CD4-positive, CD25-positive, alpha-beta regulatory T cell (primary cell): ENCODE measurements around the gene MGAT5. TPM values are rescaled to one million over a fixed set of nuclear protein-coding genes. Genes with fewer than 3 reads are reported as not detected.

Experiments used
- ATAC-seq, 2 donors: fragments of 150-1000 bp; cut with Tn5 transposase; one replicate each; pipeline ENCODE4 v1.10.0; 2021; ENCODE audit warnings: low read depth in 2 of 2, moderate number of reproducible peaks in 2 of 2, moderate library complexity in 1 of 2
- DNase-seq, 3 donors: peaks; one replicate each; pipeline versions ENCODE4 v3.0.0 to v3.0.0-alpha.2; 2012 to 2022; ENCODE audit warnings: mixed read lengths in 1 of 3
- H3K27ac ChIP-seq: one replicate; pipeline ENCODE4 v1.7.0; 2013; ENCODE audit warnings: mild to moderate bottlenecking, low read length; ENCODE audit not compliant: insufficient read depth, poor library complexity, severe bottlenecking
- H3K27me3 ChIP-seq: one replicate; pipeline ENCODE4 v1.7.0; 2013; ENCODE audit warnings: low read length; ENCODE audit not compliant: control insufficient read depth, insufficient read depth
- H3K36me3 ChIP-seq: one replicate; pipeline ENCODE4 v1.7.0; 2013; ENCODE audit warnings: mild to moderate bottlenecking, low read length, moderate library complexity; ENCODE audit not compliant: control insufficient read depth, insufficient read depth
- H3K4me1 ChIP-seq: 2 replicates; pipeline ENCODE4 v1.7.0; 2013; ENCODE audit warnings: mild to moderate bottlenecking, low read length; ENCODE audit not compliant: insufficient read depth, control insufficient read depth, poor library complexity, severe bottlenecking
- H3K4me3 ChIP-seq: one replicate; pipeline ENCODE4 v1.7.0; 2013; ENCODE audit warnings: low read depth, mild to moderate bottlenecking, low read length, moderate library complexity
- H3K9me3 ChIP-seq, 2 experiments: 1 replicate in 1 of 2; 2 replicates in 1 of 2; pipeline ENCODE4 v1.7.0; 2013; ENCODE audit warnings: low read length in 2 of 2, mild to moderate bottlenecking in 1 of 2, moderate library complexity in 1 of 2; ENCODE audit not compliant: control insufficient read depth in 2 of 2
- H3K27ac Mint-ChIP-seq, 3 donors: one replicate each; pipeline ENCODE4 v1.8.0; 2020 to 2022; ENCODE audit warnings: mild to moderate bottlenecking in 3 of 3, mixed read lengths in 3 of 3, moderate library complexity in 2 of 3
- H3K27me3 Mint-ChIP-seq: one replicate; pipeline ENCODE4 v1.8.0; 2022; ENCODE audit warnings: mild to moderate bottlenecking, mixed read lengths
- H3K36me3 Mint-ChIP-seq: one replicate; pipeline ENCODE4 v1.8.0; 2020; ENCODE audit warnings: mixed read lengths
- H3K4me1 Mint-ChIP-seq, 4 donors: one replicate each; pipeline ENCODE4 v1.8.0; 2020 to 2022; ENCODE audit warnings: mixed read lengths in 4 of 4, mild to moderate bottlenecking in 1 of 4
- H3K4me3 Mint-ChIP-seq, 4 donors: one replicate each; pipeline ENCODE4 v1.8.0; 2020 to 2022; ENCODE audit warnings: mild to moderate bottlenecking in 4 of 4, mixed read lengths in 4 of 4, moderate library complexity in 3 of 4
- H3K9me3 Mint-ChIP-seq, 7 donors: one replicate each; pipeline ENCODE4 v1.8.0; 2020 to 2022; ENCODE audit warnings: mixed read lengths in 7 of 7, mild to moderate bottlenecking in 3 of 7, moderate library complexity in 2 of 7
- polyA plus RNA-seq, 4 donors: library from polyadenylated mRNA; unstranded; fragments of 300-500 nt; fragmentation: Illumina TruSeq; gene quantifications; one replicate each; pipeline ENCODE4 v1.2.3, GENCODE V29; 2021
- total RNA-seq: library from RNA; stranded (reverse); gene quantifications from one replicate; pipeline ENCODE4 v1.2.3, GENCODE V29; 2022

The MGAT5 gene
- total and polyA plus RNA-seq, 5 donors from 2014 or later = 3.6 to 68.8 (median 6.9) TPM

- Mint-ChIP-seq H3K36me3 (peaks cover 19% of the 10 kb centered on the region), H3K27me3 (no peaks in the 10 kb centered on the region), H3K27ac (no peak overlapping the region), H3K4me3 (no peak overlapping the region), H3K4me1 (peaks cover 12 to 48% (median 34%) of the 10 kb centered on the region in 4 donors), H3K9me3 (no peaks in the 10 kb centered on the region)
- Histone ChIP-seq H3K36me3 (no peaks in the 10 kb centered on the region), H3K4me1 (peaks cover 16% of the 10 kb centered on the region), H3K27me3 (no peaks in the 10 kb centered on the region), H3K9me3 (no peaks in the 10 kb centered on the region), H3K27ac (no peak overlapping the region), H3K4me3 (no peak overlapping the region)
- ATAC-seq (no peak), DNase-seq (no peak)
Observed at GRCh38 chr2:134279417-134279816, 25.5 kb downstream of the MGAT5 start.

- Histone ChIP-seq H3K4me3 (no peak overlapping the region), H3K27ac (no peak overlapping the region), H3K36me3 (no peaks in the 10 kb centered on the region), H3K4me1 (peaks cover 16% of the 10 kb centered on the region), H3K9me3 (no peaks in the 10 kb centered on the region), H3K27me3 (no peaks in the 10 kb centered on the region)
- Mint-ChIP-seq H3K9me3 (no peaks in the 10 kb centered on the region), H3K27me3 (no peaks in the 10 kb centered on the region), H3K4me1 (peaks cover 12 to 51% (median 32%) of the 10 kb centered on the region in 4 donors), H3K27ac (no peak overlapping the region), H3K36me3 (peaks cover 19% of the 10 kb centered on the region), H3K4me3 (no peak overlapping the region)
- DNase-seq (no peak), ATAC-seq (no peak)
Observed at GRCh38 chr2:134280231-134280630, 26.4 kb downstream of the MGAT5 start.

GRCh38 chr2:134280726-134281125, 26.9 kb downstream of the MGAT5 start:
- Mint-ChIP-seq H3K27ac (peak overlapping the region in 1 of 3 donors; percentile 39), H3K36me3 (peaks cover 19% of the 10 kb centered on the region), H3K4me1 (peaks cover 12 to 53% (median 34%) of the 10 kb centered on the region in 4 donors), H3K27me3 (no peaks in the 10 kb centered on the region), H3K9me3 (no peaks in the 10 kb centered on the region), H3K4me3 (no peak overlapping the region)
- no peaks in the 10 kb centered on the region for H3K9me3 ChIP-seq
- no peak overlapping the region for H3K4me3 ChIP-seq
- DNase-seq = no peak
- no peaks in the 10 kb centered on the region for H3K27me3 ChIP-seq
- H3K4me1 ChIP-seq = peaks cover 16% of the 10 kb centered on the region
- no peak for ATAC-seq
- no peaks in the 10 kb centered on the region for H3K36me3 ChIP-seq
- H3K27ac ChIP-seq = no peak overlapping the region

- no peaks in the 10 kb centered on the region for H3K9me3 Mint-ChIP-seq
- peak overlapping the region; percentile 34 to 98 (median 84) for H3K27ac Mint-ChIP-seq
- peaks cover 19% of the 10 kb centered on the region for H3K36me3 Mint-ChIP-seq
- ATAC-seq = no peak
- no peaks in the 10 kb centered on the region for H3K27me3 ChIP-seq
- peak overlapping the region in 1 of 4 donors; percentile 32 for H3K4me3 Mint-ChIP-seq
- peak overlapping the region; percentile 2 for H3K4me3 ChIP-seq
- no peak overlapping the region for H3K27ac ChIP-seq
- H3K9me3 ChIP-seq = no peaks in the 10 kb centered on the region
- H3K4me1 Mint-ChIP-seq = peaks cover 16 to 55% (median 36%) of the 10 kb centered on the region in 4 donors
- no peaks in the 10 kb centered on the region for H3K27me3 Mint-ChIP-seq
- DNase-seq = no peak
- no peaks in the 10 kb centered on the region for H3K36me3 ChIP-seq
- H3K4me1 ChIP-seq = peaks cover 19% of the 10 kb centered on the region
Observed at GRCh38 chr2:134281815-134282419, 28.0 kb downstream of the MGAT5 start.

GRCh38 chr2:134282629-134283400, 28.9 kb downstream of the MGAT5 start:
- ATAC-seq (peak; percentile 55 to 57), DNase-seq (peak in 1 of 3 donors; percentile 39)
- H3K27ac ChIP-seq = no peak overlapping the region
- Mint-ChIP-seq H3K36me3 (peaks cover 15% of the 10 kb centered on the region), H3K27me3 (no peaks in the 10 kb centered on the region), H3K4me3 (peak overlapping the region; percentile 7 to 66 (median 25)), H3K27ac (peak overlapping the region; percentile 34 to 98 (median 84)), H3K4me1 (peaks cover 23 to 55% (median 40%) of the 10 kb centered on the region in 4 donors), H3K9me3 (no peaks in the 10 kb centered on the region)
- H3K4me1 ChIP-seq = peaks cover 27% of the 10 kb centered on the region
- no peaks in the 10 kb centered on the region for H3K9me3 ChIP-seq
- peak overlapping the region; percentile 22 for H3K4me3 ChIP-seq
- no peaks in the 10 kb centered on the region for H3K27me3 ChIP-seq
- H3K36me3 ChIP-seq = no peaks in the 10 kb centered on the region

GRCh38 chr2:134283661-134284060, 29.8 kb downstream of the MGAT5 start:
- no peak overlapping the region for H3K27ac ChIP-seq
- H3K36me3 Mint-ChIP-seq = peaks cover 10% of the 10 kb centered on the region
- H3K4me3 ChIP-seq = no peak overlapping the region
- H3K9me3 ChIP-seq = no peaks in the 10 kb centered on the region
- no peaks in the 10 kb centered on the region for H3K36me3 ChIP-seq
- H3K4me1 Mint-ChIP-seq = peaks cover 29 to 51% (median 40%) of the 10 kb centered on the region in 4 donors
- H3K4me3 Mint-ChIP-seq = no peak overlapping the region
- H3K27me3 ChIP-seq = no peaks in the 10 kb centered on the region
- H3K27me3 Mint-ChIP-seq = no peaks in the 10 kb centered on the region
- H3K4me1 ChIP-seq = peaks cover 30% of the 10 kb centered on the region
- no peak for ATAC-seq
- no peak for DNase-seq
- H3K27ac Mint-ChIP-seq = peak overlapping the region in 2 of 3 donors; percentile 63 to 84
- no peaks in the 10 kb centered on the region for H3K9me3 Mint-ChIP-seq

GRCh38 chr2:134284119-134284670, 30.3 kb downstream of the MGAT5 start:
- Histone ChIP-seq H3K27ac (no peak overlapping the region), H3K27me3 (no peaks in the 10 kb centered on the region), H3K4me3 (no peak overlapping the region), H3K36me3 (no peaks in the 10 kb centered on the region), H3K9me3 (no peaks in the 10 kb centered on the region), H3K4me1 (peaks cover 36% of the 10 kb centered on the region)
- Mint-ChIP-seq H3K36me3 (peaks cover 5% of the 10 kb centered on the region), H3K27me3 (no peaks in the 10 kb centered on the region), H3K4me3 (no peak overlapping the region), H3K9me3 (no peaks in the 10 kb centered on the region), H3K4me1 (peaks cover 29 to 47% (median 38%) of the 10 kb centered on the region in 4 donors), H3K27ac (no peak overlapping the region)
- ATAC-seq (no peak), DNase-seq (no peak)
